WERI-Rb-1 (cell line): ENCODE results near the gene NDC1.

ENCODE experiments used
- DNase-seq: peaks from one replicate; pipeline ENCODE4 v3.0.0-alpha.2; 2020
- H3K27ac ChIP-seq: fragments of 250-450 bp; sonication (Bioruptor Pico); 2 replicates; pipeline ENCODE4 v1.5.1; 2020; ENCODE audit warnings: mild to moderate bottlenecking, moderate library complexity
- H3K27me3 ChIP-seq: fragments of 250-450 bp; sonication (Bioruptor Pico); 2 replicates; pipeline ENCODE4 v1.5.1; 2021; ENCODE audit warnings: mild to moderate bottlenecking, low read depth, moderate library complexity; ENCODE audit not compliant: insufficient read depth, severe bottlenecking
- H3K36me3 ChIP-seq: fragments of 250-450 bp; sonication (Bioruptor Pico); 2 replicates; pipeline ENCODE4 v1.5.1; 2020; ENCODE audit warnings: mild to moderate bottlenecking, moderate library complexity
- H3K4me3 ChIP-seq: 2 replicates; pipeline ENCODE4 v1.5.1; 2011; ENCODE audit warnings: low read depth, mild to moderate bottlenecking, control low read depth, low read length
- H3K9me3 ChIP-seq: fragments of 250-450 bp; sonication (Bioruptor Pico); 2 replicates; pipeline ENCODE4 v1.5.1; 2021; ENCODE audit warnings: mild to moderate bottlenecking, moderate library complexity; ENCODE audit not compliant: severe bottlenecking
- CTCF ChIP-seq: IDR thresholded peaks from 2 replicates; pipeline ENCODE4 v1.5.1; 2011; ENCODE audit warnings: low read depth, mild to moderate bottlenecking, control low read depth, inconsistent platforms, low read length

NDC1 gene

GRCh38 chr1:53755874-53756273 is 82.2 kb downstream of the NDC1 start:
- Histone ChIP-seq H3K9me3 (no peaks in the 10 kb centered on the region), H3K27me3 (no peaks in the 10 kb centered on the region), H3K4me3 (no peak overlapping the region), H3K36me3 (no peaks in the 10 kb centered on the region), H3K27ac (no peak overlapping the region)
- TF ChIP-seq CTCF = no peak
- DNase-seq = no peak

- Histone ChIP-seq H3K36me3 (no peaks in the 10 kb centered on the region), H3K9me3 (no peaks in the 10 kb centered on the region), H3K27me3 (no peaks in the 10 kb centered on the region), H3K27ac (no peak overlapping the region), H3K4me3 (no peak overlapping the region)
- DNase-seq = peak; percentile 43
- TF ChIP-seq CTCF = peak; percentile 67
Observed at GRCh38 chr1:53754484-53755312, 83.4 kb downstream of the NDC1 start.

- no peak overlapping the region for H3K27ac ChIP-seq
- no peak for TF ChIP-seq CTCF
- no peaks in the 10 kb centered on the region for H3K9me3 ChIP-seq
- no peak overlapping the region for H3K4me3 ChIP-seq
- DNase-seq = no peak
- H3K36me3 ChIP-seq = no peaks in the 10 kb centered on the region
- no peaks in the 10 kb centered on the region for H3K27me3 ChIP-seq
Observed at GRCh38 chr1:53752281-53752680, 85.8 kb downstream of the NDC1 start.

- no peaks in the 10 kb centered on the region for H3K27me3 ChIP-seq
- TF ChIP-seq CTCF = no peak
- H3K4me3 ChIP-seq = no peak overlapping the region
- H3K27ac ChIP-seq = no peak overlapping the region
- no peaks in the 10 kb centered on the region for H3K9me3 ChIP-seq
- no peaks in the 10 kb centered on the region for H3K36me3 ChIP-seq
- no peak for DNase-seq
Observed at GRCh38 chr1:53747841-53748240, 90.3 kb downstream of the NDC1 start.

- Histone ChIP-seq H3K27me3 (peaks cover 6% of the 10 kb centered on the region), H3K9me3 (peaks cover 6% of the 10 kb centered on the region), H3K36me3 (no peaks in the 10 kb centered on the region), H3K27ac (no peak overlapping the region), H3K4me3 (no peak overlapping the region)
- no peak for DNase-seq
- TF ChIP-seq CTCF = no peak
Observed at GRCh38 chr1:53740621-53741105, 97.4 kb downstream of the NDC1 start.
